Chondrocyte (in vitro differentiated cells): ENCODE data around the gene CADM2. TPM values are rescaled to one million over a fixed set of nuclear protein-coding genes. Genes with fewer than 3 reads are reported as not detected.

Source experiments
- DNase-seq: peaks from one replicate; pipeline ENCODE4 v3.0.0; 2021; ENCODE audit warnings: mixed read lengths, low spot score
- H3K27ac Mint-ChIP-seq: one replicate; pipeline ENCODE4 v1.8.0; 2021; ENCODE audit warnings: mild to moderate bottlenecking, moderate library complexity, mixed read lengths; ENCODE audit not compliant: unreplicated experiment
- H3K27me3 Mint-ChIP-seq: 2 replicates; pipeline ENCODE4 v1.8.0; 2021; ENCODE audit warnings: low read depth, mixed read lengths
- H3K36me3 Mint-ChIP-seq: 2 replicates; pipeline ENCODE4 v1.8.0; 2021; ENCODE audit warnings: low read depth, mixed read lengths
- H3K4me1 Mint-ChIP-seq: 2 replicates; pipeline ENCODE4 v1.8.0; 2021; ENCODE audit warnings: low read depth, mild to moderate bottlenecking, mixed read lengths
- H3K4me3 Mint-ChIP-seq: one replicate; pipeline ENCODE4 v1.8.0; 2021; ENCODE audit warnings: mild to moderate bottlenecking, moderate library complexity, mixed read lengths; ENCODE audit not compliant: unreplicated experiment
- H3K9me3 Mint-ChIP-seq: 2 replicates; pipeline ENCODE4 v1.8.0; 2021; ENCODE audit warnings: low read depth, mixed read lengths
- CTCF ChIP-seq: fragments of 200-600 bp; sonication (generic); IDR thresholded peaks from 2 replicates; pipeline ENCODE4 v1.5.0; 2021; ENCODE audit warnings: antibody characterized with exemption, mild to moderate bottlenecking, moderate library complexity
- total RNA-seq: library from RNA; stranded (reverse); gene quantifications from 3 replicates; pipeline ENCODE4 v1.2.1, GENCODE V29; 2021

The CADM2 gene
- total RNA-seq, 1 donor from 2014 or later, result 1.1 TPM

DNA sequence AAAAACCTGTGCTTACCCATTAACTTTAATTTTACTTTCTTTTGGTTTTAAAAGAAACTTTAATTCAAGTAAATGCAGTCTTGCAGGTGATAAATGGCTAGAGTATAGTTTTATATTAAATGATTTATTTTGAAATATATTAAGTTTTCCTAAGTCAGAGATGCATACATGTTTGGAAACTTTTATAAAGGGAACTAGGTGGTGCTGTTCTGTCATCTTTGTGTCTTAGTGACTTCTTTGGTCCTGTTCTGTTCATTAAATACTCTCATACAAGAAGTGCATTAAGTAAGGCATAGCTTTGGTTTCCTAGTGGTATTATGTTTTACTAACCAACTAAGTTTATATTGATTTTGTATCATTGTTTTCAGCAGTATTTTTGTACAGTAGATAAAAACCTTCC, 15.6 kb downstream of the CADM2 start:
- Mint-ChIP-seq H3K9me3 (no peaks in the 10 kb centered on the region), H3K36me3 (no peaks in the 10 kb centered on the region), H3K27ac (no peak overlapping the region), H3K27me3 (peaks cover 4% of the 10 kb centered on the region), H3K4me1 (no peaks in the 10 kb centered on the region), H3K4me3 (no peak overlapping the region)
- peak; percentile 68 for TF ChIP-seq CTCF
- no peak for DNase-seq

- Mint-ChIP-seq H3K9me3 (no peaks in the 10 kb centered on the region), H3K27ac (no peak overlapping the region), H3K27me3 (peaks cover 9% of the 10 kb centered on the region), H3K4me1 (no peaks in the 10 kb centered on the region), H3K4me3 (no peak overlapping the region), H3K36me3 (no peaks in the 10 kb centered on the region)
- TF ChIP-seq CTCF, result no peak
- no peak for DNase-seq
Measured at GRCh38 chr3:84977021-84977420, 18.2 kb downstream of the CADM2 start.

DNA sequence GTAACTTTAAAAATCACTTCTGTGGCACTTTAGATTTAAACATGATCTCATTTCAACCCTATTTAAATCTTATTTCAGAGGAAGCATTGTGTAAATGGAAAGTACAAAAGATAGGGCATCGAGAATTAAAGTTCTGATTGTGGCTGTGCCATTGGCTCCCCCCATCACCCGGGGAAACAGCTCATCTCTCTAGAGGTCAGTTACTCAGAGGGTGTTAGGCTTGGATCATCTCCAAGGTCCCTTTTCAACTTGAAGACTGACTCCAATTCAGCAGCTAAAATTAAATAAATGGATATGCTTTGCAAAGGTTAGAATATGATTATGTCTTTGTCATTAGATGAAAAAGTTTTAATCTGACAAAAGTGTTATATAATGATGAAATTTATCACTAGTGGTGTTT, 20.1 kb downstream of the CADM2 start:
- no peak for TF ChIP-seq CTCF
- DNase-seq, result no peak

GRCh38 chr3:84980011-84980410, 21.2 kb downstream of the CADM2 start:
- TF ChIP-seq CTCF, result no peak
- Mint-ChIP-seq H3K36me3 (no peaks in the 10 kb centered on the region), H3K9me3 (no peaks in the 10 kb centered on the region), H3K4me3 (no peak overlapping the region), H3K27me3 (peaks cover 9% of the 10 kb centered on the region), H3K4me1 (no peaks in the 10 kb centered on the region), H3K27ac (no peak overlapping the region)
- DNase-seq, result no peak

More for the DNA sequence above, 20.1 kb downstream of the CADM2 start:
- no peak overlapping the region for H3K27ac Mint-ChIP-seq
- H3K4me3 Mint-ChIP-seq, result no peak overlapping the region
- H3K4me1 Mint-ChIP-seq, result no peaks in the 10 kb centered on the region
- no peaks in the 10 kb centered on the region for H3K9me3 Mint-ChIP-seq
- no peaks in the 10 kb centered on the region for H3K36me3 Mint-ChIP-seq
- peaks cover 9% of the 10 kb centered on the region for H3K27me3 Mint-ChIP-seq

- Mint-ChIP-seq H3K4me1 (no peaks in the 10 kb centered on the region), H3K27ac (no peak overlapping the region), H3K36me3 (no peaks in the 10 kb centered on the region)
Measured at GRCh38 chr3:84980456-84980855, 21.7 kb downstream of the CADM2 start.

More at GRCh38 chr3:84980456-84980855, 21.7 kb downstream of the CADM2 start:
- Mint-ChIP-seq H3K4me3 (no peak overlapping the region), H3K27me3 (peaks cover 9% of the 10 kb centered on the region), H3K9me3 (no peaks in the 10 kb centered on the region)
- no peak for TF ChIP-seq CTCF
- no peak for DNase-seq
